SK-N-SH treated with all-trans-retinoic acid at 6 μM for 48 hours (cell line): ENCODE measurements around the gene GALNT15.

ENCODE experiments used
- CSRNP3 ChIP-seq: fragments of 250-450 bp; sonication (Bioruptor Pico); IDR thresholded peaks from 2 replicates; pipeline ENCODE4 v1.5.1; 2021; ENCODE audit warnings: mild to moderate bottlenecking, moderate library complexity
- ISL1 ChIP-seq: fragments of 250-450 bp; sonication (Bioruptor Pico); IDR thresholded peaks from 2 replicates; pipeline ENCODE4 v2.1.2; 2022; ENCODE audit warnings: mild to moderate bottlenecking, moderate library complexity
- PATZ1 ChIP-seq: fragments of 250-450 bp; sonication (Bioruptor Pico); IDR thresholded peaks from 2 replicates; pipeline ENCODE4 v1.8.0; 2020; ENCODE audit warnings: mild to moderate bottlenecking, moderate library complexity, borderline replicate concordance
- POU6F1 ChIP-seq: fragments of 250-450 bp; sonication (Bioruptor Pico); IDR thresholded peaks from 2 replicates; pipeline ENCODE4 v1.8.0; 2021; ENCODE audit warnings: low read depth, mild to moderate bottlenecking, moderate library complexity, borderline replicate concordance
- RARB ChIP-seq: fragments of 250-450 bp; sonication (Bioruptor Pico); IDR thresholded peaks from 2 replicates; pipeline ENCODE4 v1.8.0; 2021; ENCODE audit warnings: mild to moderate bottlenecking, moderate library complexity
- SNAI2 ChIP-seq: fragments of 250-450 bp; sonication (Bioruptor Pico); IDR thresholded peaks from 2 replicates; pipeline ENCODE4 v1.5.0; 2020; ENCODE audit warnings: mild to moderate bottlenecking, moderate library complexity
- TOX ChIP-seq: fragments of 250-450 bp; sonication (Bioruptor Pico); IDR thresholded peaks from 2 replicates; pipeline ENCODE4 v1.8.0; 2021; ENCODE audit warnings: mild to moderate bottlenecking, moderate library complexity, borderline replicate concordance
- ZFP3 ChIP-seq: fragments of 250-450 bp; sonication (Bioruptor Pico); IDR thresholded peaks from 2 replicates; pipeline ENCODE4 v1.5.0; 2020; ENCODE audit warnings: mild to moderate bottlenecking, moderate library complexity
- ZNF8 ChIP-seq: fragments of 450-650 bp; formaldehyde crosslinking; IDR thresholded peaks from 2 replicates; pipeline ENCODE4 v1.5.0; 2020; ENCODE audit warnings: mild to moderate bottlenecking, moderate library complexity

- TF ChIP-seq ZFP3 (CRISPR knock-in tag) (0 out of 2 replicates have a peak, but pooled peaks have one; percentile 51), PATZ1 (CRISPR knock-in tag) (no peak), ZNF8 (CRISPR knock-in tag) (no peak), TOX (CRISPR knock-in tag) (no peak), SNAI2 (no peak), ISL1 (CRISPR knock-in tag) (peak; percentile 35; the same call in 1 of the 2 replicates), CSRNP3 (CRISPR knock-in tag) (no peak), POU6F1 (CRISPR knock-in tag) (no peak), RARB (no peak)
Observed at GRCh38 chr3:16243706-16244490, 69.4 kb downstream of the GALNT15 start.
